Spleen (tissue), 11 donors: ENCODE results near the gene FAM20C. TPM values are rescaled to one million over a fixed set of nuclear protein-coding genes. Genes with fewer than 3 reads are reported as not detected.

Source experiments
- DNase-seq: peaks from one replicate; pipeline ENCODE4 v3.0.0-alpha.2; 2020
- H3K27ac ChIP-seq, 8 donors: fragments of 200-600 bp; sonication (generic) in 7 of 8; 1 replicate in 4 of 8; 2 replicates in 4 of 8; pipeline versions ENCODE4 v1.5.0 to v1.8.0; 2016 to 2021; ENCODE audit warnings: inconsistent platforms in 4 of 8, mild to moderate bottlenecking in 4 of 8, moderate library complexity in 1 of 8
- H3K27me3 ChIP-seq, 7 donors: fragments of 200-600 bp; sonication (generic) in 6 of 7; replicated peaks in 1 of 7; 1 replicate in 4 of 7; 2 replicates in 3 of 7; pipeline versions ENCODE4 v1.5.0 to v1.8.0; 2016 to 2021; ENCODE audit warnings: inconsistent platforms in 3 of 7, mild to moderate bottlenecking in 1 of 7
- H3K36me3 ChIP-seq, 6 donors: fragments of 200-600 bp; sonication (generic) in 5 of 6; 1 replicate in 4 of 6; 2 replicates in 2 of 6; pipeline versions ENCODE4 v1.5.0 to v1.8.0; 2016 to 2021; ENCODE audit warnings: inconsistent platforms in 2 of 6
- H3K4me1 ChIP-seq, 6 donors: fragments of 200-600 bp; sonication (generic) in 5 of 6; 1 replicate in 3 of 6; 2 replicates in 3 of 6; pipeline versions ENCODE4 v1.5.0 to v1.8.0; 2016 to 2021; ENCODE audit warnings: inconsistent platforms in 3 of 6
- H3K4me3 ChIP-seq, 8 donors: fragments of 200-600 bp; sonication (generic) in 7 of 8; 1 replicate in 4 of 8; 2 replicates in 4 of 8; pipeline versions ENCODE4 v1.5.0 to v1.8.0; 2016 to 2021; ENCODE audit warnings: inconsistent platforms in 4 of 8, mild to moderate bottlenecking in 4 of 8, moderate library complexity in 2 of 8
- H3K9me3 ChIP-seq, 8 donors: fragments of 200-600 bp; sonication (generic) in 7 of 8; 1 replicate in 4 of 8; 2 replicates in 4 of 8; pipeline versions ENCODE4 v1.5.0 to v1.8.0; 2016 to 2021; ENCODE audit warnings: inconsistent platforms in 4 of 8
- CTCF ChIP-seq, 11 experiments: fragments of 200-600 bp in 7 of 11; fragments of 450-650 bp in 4 of 11; sonication (generic) in 4 of 11; IDR thresholded peaks in 8 of 11; conservative IDR thresholded peaks in 3 of 11; 1 replicate in 7 of 11; 2 replicates in 4 of 11; pipeline versions ENCODE4 v1.4.0 to v1.8.0; 2016 to 2021; ENCODE audit warnings: antibody characterized with exemption in 11 of 11, inconsistent platforms in 4 of 11, mild to moderate bottlenecking in 1 of 11
- POLR2A ChIP-seq, 3 donors: fragments of 450-650 bp; IDR thresholded peaks; one replicate each; pipeline ENCODE4 v1.5.1; 2017; ENCODE audit warnings: antibody characterized with exemption in 3 of 3, mild to moderate bottlenecking in 1 of 3
- POLR2AphosphoS5 ChIP-seq, 3 donors: sonication (generic); formaldehyde crosslinking; IDR thresholded peaks; one replicate each; pipeline ENCODE4 v1.5.1; 2017; ENCODE audit warnings: antibody characterized with exemption in 3 of 3
- WGBS, 5 donors: extraction: QIAGEN DNeasy Blood & Tissue Kit in 3 of 5; methylation state at CpG; one replicate each; pipeline versions ENCODE4 v1.1.5 to v1.1.7; 2013 to 2018; 5-methylcytosine and 5-hydroxymethylcytosine counted together
- intact Hi-C: fragments of 100-400 bp; cut with DNase I; formaldehyde crosslinking; loops from one replicate; pipeline ENCODE4 v1.15.0; 2023; ENCODE audit warnings: low total_unique reads
- polyA plus RNA-seq, 3 donors: library from polyadenylated mRNA; stranded (reverse); fragments of 200-250 nt; gene quantifications; one replicate each; pipeline ENCODE4 v1.2.1, GENCODE V29; 2013
- total RNA-seq, 7 donors: library from RNA; depleted of rRNA in 3 of 7; stranded (reverse); fragments of >200 nt in 3 of 7; fragmentation: NEBNext Ultra II Directional in 4 of 7; extraction: Animal tissue kit (Norgen Biotek cat#: 25700) in 4 of 7; gene quantifications; one replicate each; pipeline versions ENCODE4 v1.1.0 to v1.2.1, GENCODE V29; 2016 to 2021
- donor health status: healthy with polysubstance abuse.
- donor health status: DM: no; HTN: no; CAD: no; lungs with moderate emphysema.
- donor health status: DM: no; HTN: no; CAD: no.
- donor health status: Bipolar disorder and iron deficiency.
- donor health status: healthy.
- donor health status: DM: no; HTN: no; CAD: no.
- donor health status: DM: yes; HTN: yes; CAD: no.

Gene FAM20C
- total and polyA plus RNA-seq, 10 donors: 6.9 to 27.3 (median 14.6) TPM

- Histone ChIP-seq H3K27me3 (peaks cover 0 to 42% (median 0%) of the 10 kb centered on the region in 7 donors), H3K36me3 (no peaks in the 10 kb centered on the region), H3K4me3 (no peak overlapping the region), H3K27ac (no peak overlapping the region), H3K4me1 (peaks cover 0 to 6% (median 4%) of the 10 kb centered on the region in 6 donors), H3K9me3 (no peaks in the 10 kb centered on the region)
- intact Hi-C loops: no loop called here
- TF ChIP-seq POLR2A (IDR thresholded peaks at IDR 0.05) (no peak), CTCF (IDR thresholded peaks at IDR 0.05 in 8 of 11, conservative IDR thresholded peaks at IDR 0.05 in 3 of 11) (no peak), POLR2AphosphoS5 (IDR thresholded peaks at IDR 0.05) (no peak)
- DNase-seq: no peak
- 86 to 94% (median 88%) methylated on average over 14 to 16 of the region's 16 CpGs for WGBS, 5 donors
Measured at GRCh38 chr7:171912-172515, 20.4 kb upstream of the FAM20C start.

- intact Hi-C loops: no loop called here
- H3K4me1 ChIP-seq: no peaks in the 10 kb centered on the region
- no peaks in the 10 kb centered on the region for H3K36me3 ChIP-seq
- WGBS, 5 donors: 83 to 91% (median 88%) methylated on average over 23 to 29 of the region's 29 CpGs
- H3K27me3 ChIP-seq: peaks cover 0 to 37% (median 0%) of the 10 kb centered on the region in 7 donors
- DNase-seq: no peak
- no peak overlapping the region for H3K27ac ChIP-seq
- no peak overlapping the region for H3K4me3 ChIP-seq
- no peaks in the 10 kb centered on the region for H3K9me3 ChIP-seq
- TF ChIP-seq POLR2A (IDR thresholded peaks at IDR 0.05) (no peak), POLR2AphosphoS5 (IDR thresholded peaks at IDR 0.05) (no peak), CTCF (IDR thresholded peaks at IDR 0.05 in 8 of 11, conservative IDR thresholded peaks at IDR 0.05 in 3 of 11) (no peak)
Measured at GRCh38 chr7:173209-173918, 19.0 kb upstream of the FAM20C start.

GRCh38 chr7:174716-175115 lies 17.7 kb upstream of the FAM20C start:
- no peak for DNase-seq
- Histone ChIP-seq H3K4me1 (no peaks in the 10 kb centered on the region), H3K27ac (no peak overlapping the region), H3K36me3 (no peaks in the 10 kb centered on the region), H3K4me3 (no peak overlapping the region), H3K9me3 (no peaks in the 10 kb centered on the region), H3K27me3 (peaks cover 0 to 33% (median 0%) of the 10 kb centered on the region in 7 donors)
- 72 to 79% (median 76%) methylated on average over 2 of the region's 2 CpGs for WGBS, 5 donors
- intact Hi-C loops: no loop called here
- no peak for TF ChIP-seq POLR2A (IDR thresholded peaks at IDR 0.05)
- no peak for TF ChIP-seq POLR2AphosphoS5 (IDR thresholded peaks at IDR 0.05)
- no peak for TF ChIP-seq CTCF (IDR thresholded peaks at IDR 0.05 in 8 of 11, conservative IDR thresholded peaks at IDR 0.05 in 3 of 11)

- intact Hi-C loops: no loop called here
- Histone ChIP-seq H3K9me3 (no peaks in the 10 kb centered on the region), H3K27me3 (peaks cover 0 to 37% (median 0%) of the 10 kb centered on the region in 7 donors), H3K27ac (no peak overlapping the region), H3K4me3 (no peak overlapping the region), H3K4me1 (no peaks in the 10 kb centered on the region), H3K36me3 (no peaks in the 10 kb centered on the region)
- TF ChIP-seq POLR2AphosphoS5 (IDR thresholded peaks at IDR 0.05): no peak
- TF ChIP-seq POLR2A (IDR thresholded peaks at IDR 0.05): no peak
- no peak for TF ChIP-seq CTCF (IDR thresholded peaks at IDR 0.05 in 8 of 11, conservative IDR thresholded peaks at IDR 0.05 in 3 of 11)
- 87 to 96% (median 93%) methylated on average over 11 of the region's 11 CpGs for WGBS, 5 donors
- no peak for DNase-seq
Measured at GRCh38 chr7:175955-176354, 16.4 kb upstream of the FAM20C start.
